ENCODE measurements around the gene ZFAND3.

DNA sequence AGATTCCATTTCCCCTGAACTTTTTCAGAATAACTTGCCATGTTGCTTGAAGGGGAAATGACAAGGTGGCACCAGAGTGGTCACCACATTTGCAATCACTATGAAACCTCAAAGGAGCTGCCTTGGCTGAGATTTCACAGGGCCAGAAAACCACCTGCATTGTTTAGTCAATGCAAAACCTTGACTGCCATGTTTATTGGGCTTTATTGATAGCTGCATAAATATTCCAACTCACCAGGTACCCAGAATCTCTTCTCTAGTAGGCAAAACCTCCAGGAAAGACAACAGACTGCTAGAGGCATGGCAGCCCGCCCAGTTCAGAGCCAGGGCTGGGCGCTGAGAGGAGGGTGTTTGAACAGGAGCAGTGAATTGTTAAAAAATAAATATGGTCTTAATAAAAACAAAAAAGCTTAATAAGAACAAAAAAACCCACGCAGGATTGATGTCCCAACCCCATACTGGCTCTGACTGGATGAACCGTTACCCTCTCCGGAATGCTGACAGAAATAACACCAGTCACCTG lies 375.6 kb downstream of the ZFAND3 start:
- TF ChIP-seq POLR2A (IDR thresholded peaks at IDR 0.05), result no peak
- TF ChIP-seq, protein P1, sequence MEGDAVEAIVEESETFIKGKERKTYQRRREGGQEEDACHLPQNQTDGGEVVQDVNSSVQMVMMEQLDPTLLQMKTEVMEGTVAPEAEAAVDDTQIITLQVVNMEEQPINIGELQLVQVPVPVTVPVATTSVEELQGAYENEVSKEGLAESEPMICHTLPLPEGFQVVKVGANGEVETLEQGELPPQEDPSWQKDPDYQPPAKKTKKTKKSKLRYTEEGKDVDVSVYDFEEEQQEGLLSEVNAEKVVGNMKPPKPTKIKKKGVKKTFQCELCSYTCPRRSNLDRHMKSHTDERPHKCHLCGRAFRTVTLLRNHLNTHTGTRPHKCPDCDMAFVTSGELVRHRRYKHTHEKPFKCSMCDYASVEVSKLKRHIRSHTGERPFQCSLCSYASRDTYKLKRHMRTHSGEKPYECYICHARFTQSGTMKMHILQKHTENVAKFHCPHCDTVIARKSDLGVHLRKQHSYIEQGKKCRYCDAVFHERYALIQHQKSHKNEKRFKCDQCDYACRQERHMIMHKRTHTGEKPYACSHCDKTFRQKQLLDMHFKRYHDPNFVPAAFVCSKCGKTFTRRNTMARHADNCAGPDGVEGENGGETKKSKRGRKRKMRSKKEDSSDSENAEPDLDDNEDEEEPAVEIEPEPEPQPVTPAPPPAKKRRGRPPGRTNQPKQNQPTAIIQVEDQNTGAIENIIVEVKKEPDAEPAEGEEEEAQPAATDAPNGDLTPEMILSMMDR (IDR thresholded peaks at IDR 0.05 in 4 of 5, conservative IDR thresholded peaks at IDR 0.05 in 1 of 5), result no peak

All from gastrocnemius medialis (tissue), 4 donors.